ENCODE data around the gene PPP2R1B.
"Not testable (repeated sequence)": the region's sequence is repeated elsewhere in the genome, so short reads cannot be mapped to it uniquely, and the experiment has no call there.

Gene PPP2R1B

DNA sequence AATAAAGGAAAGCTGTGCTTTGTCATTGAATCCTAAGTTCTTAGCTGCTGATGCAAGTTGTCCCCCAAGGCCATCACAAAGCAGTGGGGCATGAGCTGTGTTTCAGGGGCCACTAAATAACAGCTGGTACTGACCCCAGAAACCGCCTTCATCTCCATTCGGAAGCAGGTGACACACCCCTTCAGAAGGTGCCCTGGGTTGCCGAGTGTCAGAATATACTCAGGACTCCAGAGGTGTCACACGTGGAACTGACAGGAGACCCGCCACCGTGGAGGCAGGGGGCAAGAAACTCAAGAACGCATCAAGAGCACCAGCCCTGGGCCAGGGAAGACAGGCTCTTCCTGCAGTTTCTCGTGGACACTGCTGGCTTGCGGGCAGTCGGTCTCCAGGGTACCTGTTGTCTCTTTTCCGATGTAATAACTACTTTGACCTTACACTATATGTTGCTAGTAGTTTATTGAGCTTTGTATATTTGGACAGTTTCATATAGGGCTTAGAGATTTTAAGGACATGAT, 41.5 kb downstream of the PPP2R1B start:
- no peak for DNase-seq

- DNase-seq: no peak
Observed at GRCh38 chr11:111723595-111723994, 42.6 kb downstream of the PPP2R1B start.

DNA sequence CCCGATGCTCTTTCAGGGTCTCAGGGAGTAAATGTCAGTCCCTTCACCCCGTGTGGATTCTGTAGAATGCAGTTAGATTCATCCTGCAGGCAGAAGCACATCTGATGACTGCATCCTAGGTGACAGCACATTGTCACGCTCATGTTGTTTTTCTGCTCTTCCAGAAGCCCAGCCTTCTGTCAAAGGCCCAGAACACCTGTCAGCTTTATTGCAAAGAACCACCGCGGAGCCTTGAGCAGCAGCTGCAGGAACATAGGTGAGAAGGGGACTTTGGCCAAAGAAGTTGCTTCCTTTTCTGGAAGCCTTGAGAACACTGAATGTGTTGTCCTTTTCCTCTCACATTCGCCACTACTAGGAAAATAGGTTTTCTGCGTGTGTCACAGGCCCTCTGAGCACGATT, 43.7 kb downstream of the PPP2R1B start:
- no peak for DNase-seq

GRCh38 chr11:111720801-111721494, 45.2 kb downstream of the PPP2R1B start:
- DNase-seq: no peak

DNA sequence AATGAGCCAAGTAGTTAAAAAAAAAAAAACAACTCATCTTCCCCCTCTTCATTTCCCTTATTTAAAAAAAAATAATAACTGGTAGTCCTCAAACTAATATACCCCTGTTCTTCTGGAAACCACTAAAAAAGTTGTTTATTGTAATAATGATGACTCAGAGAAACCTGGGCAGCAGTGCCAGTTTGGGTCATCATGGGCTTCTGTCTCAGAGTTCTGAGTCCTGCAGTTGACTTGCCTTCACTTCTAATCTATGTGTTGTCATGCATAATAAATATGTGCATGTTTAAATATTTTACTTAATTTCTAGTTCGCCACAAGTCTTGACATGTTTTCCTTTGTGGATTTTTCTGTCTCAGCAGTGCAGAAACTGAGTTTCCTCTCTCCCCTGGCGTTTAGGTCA, 46.8 kb downstream of the PPP2R1B start:
- no peak for DNase-seq

DNA sequence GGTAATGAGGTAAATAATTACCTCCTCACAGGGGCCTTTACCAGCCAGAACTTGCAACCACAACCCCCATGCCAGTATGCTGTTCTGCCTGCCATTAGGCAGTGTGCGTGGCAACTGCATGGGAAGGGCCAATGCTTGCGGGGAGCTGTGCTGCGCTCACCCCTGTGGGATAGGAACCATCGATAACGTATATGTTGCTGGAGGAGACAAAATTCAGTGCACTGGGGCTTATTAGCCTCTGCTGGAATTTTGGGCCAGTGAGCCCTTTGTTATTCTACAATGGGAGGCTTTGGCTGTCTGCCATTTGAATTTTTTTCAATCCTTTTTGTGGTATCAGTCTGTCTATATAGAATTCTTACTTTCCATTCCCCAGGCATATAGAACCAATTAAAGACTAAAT, 47.3 kb downstream of the PPP2R1B start:
- DNase-seq: no peak

DNA sequence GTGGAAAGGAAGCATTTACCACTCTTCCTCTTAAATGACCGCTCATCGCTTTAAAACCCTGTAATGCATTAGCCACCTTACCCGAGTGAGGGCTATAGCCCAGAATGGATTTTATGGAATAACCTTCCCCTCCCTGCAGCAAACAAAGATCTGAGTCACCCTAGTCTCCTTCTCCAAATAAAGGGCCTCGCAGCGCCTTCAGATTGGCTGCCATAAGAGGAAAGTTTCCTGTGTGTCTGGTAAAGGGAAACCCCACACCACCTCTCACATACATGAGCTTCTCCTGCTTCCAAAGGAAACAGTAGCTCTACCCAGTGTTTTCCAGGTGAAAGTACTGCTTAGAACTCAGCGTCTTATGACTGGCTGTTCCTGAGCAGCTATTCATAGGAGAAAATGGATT, 47.8 kb downstream of the PPP2R1B start:
- no peak for DNase-seq

DNA sequence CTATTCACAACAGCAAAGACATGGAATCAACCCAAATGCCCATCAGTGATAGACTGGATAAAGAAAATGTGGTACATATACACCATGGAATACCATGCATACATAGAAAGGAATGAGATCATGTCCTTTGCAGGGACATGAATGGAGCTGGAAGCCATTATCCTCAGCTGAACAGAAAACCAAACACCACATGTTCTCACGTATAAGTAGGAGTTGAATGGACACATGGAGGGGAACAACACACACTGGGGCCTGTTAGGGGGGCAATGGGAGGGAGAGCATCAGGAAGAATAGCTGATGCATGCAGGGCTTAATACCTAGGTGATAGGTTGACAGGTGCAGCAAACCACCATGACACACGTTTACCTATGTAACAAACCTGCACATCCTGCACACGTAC, 48.5 kb downstream of the PPP2R1B start:
- not testable (repeated sequence) for DNase-seq

DNA sequence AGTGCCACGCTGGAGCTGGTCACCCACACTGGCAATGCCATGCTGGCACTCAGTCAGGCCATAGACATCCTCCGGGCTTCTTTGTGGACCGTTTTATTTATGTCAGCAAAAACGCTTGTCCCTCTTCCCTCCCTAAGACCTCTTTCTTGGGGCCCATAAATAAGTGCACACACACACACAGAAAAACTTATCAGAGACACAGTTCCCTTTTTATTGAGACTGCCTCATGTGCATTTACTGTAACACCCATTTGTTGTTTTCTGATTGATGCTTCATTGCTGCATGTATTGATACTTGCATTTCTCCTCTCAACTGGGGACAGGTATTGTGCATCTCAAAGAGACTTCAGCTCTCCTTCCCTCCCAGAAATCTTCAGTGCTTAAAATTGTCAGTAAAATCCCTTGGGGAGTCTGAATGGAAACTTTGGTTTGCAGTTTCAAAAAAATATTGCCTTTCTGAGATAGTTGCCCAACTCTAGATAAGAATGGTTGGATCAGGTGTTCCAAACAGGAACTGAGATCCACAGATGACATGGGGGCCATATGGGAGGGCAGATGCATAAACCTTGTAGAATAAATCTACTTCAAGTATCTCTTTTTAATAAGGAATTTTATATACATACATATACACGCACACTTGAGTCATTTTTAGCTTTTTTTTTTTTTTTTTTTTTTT, 50.9 kb downstream of the PPP2R1B start:
- no peak for DNase-seq

- DNase-seq: no peak
Observed at GRCh38 chr11:111714522-111714921, 51.7 kb downstream of the PPP2R1B start.

- no peak for DNase-seq
Observed at GRCh38 chr11:111707691-111708067, 58.5 kb downstream of the PPP2R1B start.

DNA sequence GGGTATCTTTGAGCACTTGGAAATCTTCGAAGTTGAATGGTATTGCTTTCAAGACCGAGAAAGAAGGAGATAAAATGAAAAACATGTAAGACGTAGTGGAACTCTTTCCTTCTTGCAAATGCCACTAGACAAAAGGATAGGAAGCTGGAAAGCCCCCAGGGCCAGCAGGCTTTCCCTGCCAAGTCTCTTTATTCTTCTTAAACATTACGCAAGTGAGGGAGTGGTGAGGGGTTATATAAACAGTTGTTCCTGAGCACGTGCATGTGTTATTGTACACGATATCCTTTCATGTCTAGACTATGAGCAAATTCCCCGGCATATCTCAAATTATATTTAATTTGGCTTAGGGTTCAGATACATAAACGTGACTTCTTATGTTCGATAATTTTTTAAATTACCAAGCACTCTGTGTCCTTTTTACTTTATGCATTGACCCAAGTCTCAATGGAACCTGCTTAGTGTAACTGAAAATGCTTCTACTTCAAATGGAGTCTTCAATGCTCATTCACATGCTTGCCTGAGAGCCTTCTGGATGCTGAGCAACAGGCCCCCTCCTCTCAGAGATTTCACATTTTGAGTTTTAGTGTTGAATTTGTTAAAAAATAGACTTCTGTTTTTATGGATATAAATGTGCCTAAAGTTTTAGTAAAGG, 59.0 kb downstream of the PPP2R1B start:
- DNase-seq: no peak

- DNase-seq: no peak
Observed at GRCh38 chr11:111703576-111703975, 62.6 kb downstream of the PPP2R1B start.

DNA sequence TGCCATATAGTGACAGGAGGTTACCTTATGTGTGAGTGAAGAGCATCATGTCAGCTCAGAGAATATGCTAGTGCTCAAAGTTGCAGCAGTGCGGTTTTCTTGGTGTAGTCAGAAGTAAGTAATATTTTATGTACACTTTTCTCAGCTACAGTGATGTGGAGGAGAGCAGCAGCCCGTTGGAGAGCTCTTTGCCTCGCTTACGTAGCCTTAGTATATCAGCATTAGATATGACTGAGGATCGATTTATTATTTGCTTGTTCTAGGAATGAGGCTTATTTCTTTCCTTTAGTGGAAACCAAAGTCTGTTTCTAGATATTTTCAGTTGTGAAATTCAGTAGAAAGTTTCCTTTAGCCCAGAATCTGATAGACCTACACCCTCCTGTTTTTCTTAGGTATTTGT, 63.6 kb downstream of the PPP2R1B start:
- DNase-seq: no peak

DNA sequence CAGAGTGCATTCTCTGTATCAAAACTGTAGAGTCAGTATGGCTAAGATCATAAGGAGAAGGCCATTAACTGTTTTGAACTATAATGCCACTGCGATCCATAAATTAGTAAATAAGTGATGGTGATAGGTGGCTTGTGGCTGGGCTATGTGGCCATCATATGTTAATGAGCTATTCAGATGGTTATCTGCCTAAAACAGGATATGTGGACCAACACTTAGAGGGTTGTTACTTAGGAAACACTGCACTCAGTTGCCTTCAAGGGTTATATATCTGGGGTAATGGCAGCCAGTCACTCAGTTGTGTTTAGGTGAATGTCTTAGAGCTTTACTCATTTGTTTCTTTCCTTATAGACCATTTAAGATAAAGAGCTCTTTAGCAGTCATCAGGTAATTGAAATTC, 66.0 kb downstream of the PPP2R1B start:
- no peak for DNase-seq

GRCh38 chr11:111699579-111700156, 66.5 kb downstream of the PPP2R1B start:
- DNase-seq: no peak

DNA sequence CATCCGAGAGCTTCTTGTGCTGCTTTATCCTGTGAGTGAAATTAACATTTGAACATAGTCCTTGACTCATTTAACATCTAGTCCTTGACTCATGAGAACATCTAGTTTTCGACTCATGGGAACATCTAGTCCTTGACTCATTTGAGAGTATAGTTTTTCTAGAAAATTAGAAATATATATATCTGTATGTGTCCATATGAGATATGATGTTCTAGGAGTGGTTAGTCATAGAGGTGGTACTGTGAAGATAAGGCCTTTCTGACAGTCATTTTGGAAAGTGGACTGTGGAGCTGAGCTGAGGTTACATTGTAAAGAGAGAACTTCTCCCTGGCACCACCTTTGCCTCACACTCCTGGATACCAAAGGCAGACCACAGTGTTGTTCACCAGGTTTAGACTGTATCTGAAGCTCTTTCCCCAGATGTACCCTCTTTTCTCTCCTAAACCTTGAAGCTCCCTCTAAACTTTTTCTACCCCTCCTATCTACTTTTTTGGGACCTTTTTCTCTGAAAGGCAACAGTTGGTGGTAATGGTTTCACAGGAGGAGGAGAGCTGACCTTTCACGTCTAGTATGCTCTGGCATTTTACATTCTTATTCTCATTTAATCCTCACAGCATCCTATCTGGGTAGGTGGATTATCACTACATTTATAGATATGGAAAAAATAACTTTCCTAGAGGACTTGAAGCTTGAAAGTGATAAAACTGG, 67.2 kb downstream of the PPP2R1B start:
- DNase-seq: no peak

GRCh38 chr11:111697933-111698371, 68.2 kb downstream of the PPP2R1B start:
- DNase-seq: no peak

GRCh38 chr11:111696556-111696955, 69.6 kb downstream of the PPP2R1B start:
- no peak for DNase-seq

GRCh38 chr11:111694851-111695250, 71.3 kb downstream of the PPP2R1B start:
- no peak for DNase-seq

GRCh38 chr11:111693224-111693937, 72.8 kb downstream of the PPP2R1B start:
- peak; percentile 20 for DNase-seq

GRCh38 chr11:111691741-111692140, 74.4 kb downstream of the PPP2R1B start:
- no peak for DNase-seq
